Activated CD8-positive, alpha-beta memory T cell treated with anti-CD3 and anti-CD28 coated beads, Interleukin-2, amount 10 ng/mL, durations not matched to agents 7 days and 5 days (primary cell): ENCODE results near the gene OSBPL1A. TPM values are rescaled to one million over a fixed set of nuclear protein-coding genes. Genes with fewer than 3 reads are reported as not detected.
"Not testable (repeated sequence)": the region's sequence is repeated elsewhere in the genome, so short reads cannot be mapped to it uniquely, and the experiment has no call there.

ENCODE experiments used
- ATAC-seq: fragments of 150-1000 bp; cut with Tn5 transposase; one replicate; pipeline ENCODE4 v1.10.0; 2021; ENCODE audit warnings: moderate library complexity
- CTCF ChIA-PET: fragments of 350-600 bp; sonication (Branson Sonifier 250); formaldehyde crosslinking; loops from one replicate; lab custom pipeline; 2021; ENCODE audit warnings: antibody characterized with exemption; lab: Charles Lee
- DNase-seq: peaks from one replicate; pipeline ENCODE4 v3.0.0-alpha.2; 2020
- H3K27ac Mint-ChIP-seq: one replicate; pipeline ENCODE4 v1.8.0; 2021; ENCODE audit warnings: mild to moderate bottlenecking, mixed read lengths
- H3K27me3 Mint-ChIP-seq: one replicate; pipeline ENCODE4 v1.8.0; 2021; ENCODE audit warnings: mixed read lengths
- H3K36me3 Mint-ChIP-seq: one replicate; pipeline ENCODE4 v1.8.0; 2021; ENCODE audit warnings: mild to moderate bottlenecking, mixed read lengths
- H3K4me1 Mint-ChIP-seq: one replicate; pipeline ENCODE4 v1.8.0; 2021; ENCODE audit warnings: mixed read lengths
- H3K4me3 Mint-ChIP-seq: one replicate; pipeline ENCODE4 v1.8.0; 2021; ENCODE audit warnings: mild to moderate bottlenecking, moderate library complexity, mixed read lengths
- H3K9me3 Mint-ChIP-seq: one replicate; pipeline ENCODE4 v1.8.0; 2022; ENCODE audit warnings: low read depth, mixed read lengths
- total RNA-seq, 2 experiments: library from RNA; stranded (reverse); gene quantifications; one replicate each; pipeline ENCODE4 v1.2.3, GENCODE V29; 2021

OSBPL1A gene
- total RNA-seq, 2 experiments from 2014 or later = 0.32 to 0.68 TPM

DNA sequence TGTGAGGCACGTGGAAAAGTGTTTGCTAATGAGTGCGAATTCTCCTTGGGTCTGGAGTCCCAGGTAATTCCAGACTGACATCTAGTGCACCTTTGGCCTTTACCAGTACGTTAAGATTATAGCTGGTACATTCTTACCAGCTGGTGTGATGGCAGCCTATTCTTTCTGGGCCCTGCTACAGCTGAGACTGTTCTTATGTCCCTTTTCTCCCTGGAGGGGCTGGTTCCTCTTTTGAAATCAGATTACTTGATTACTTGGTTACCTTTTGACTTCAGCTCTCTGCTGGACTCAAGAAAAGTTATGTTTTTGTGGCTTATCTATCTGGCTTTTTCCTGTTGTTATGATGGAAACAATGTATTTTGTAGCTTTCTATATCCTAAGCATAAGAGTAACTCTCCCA is 244.2 kb downstream of the OSBPL1A start:
- no peak for ATAC-seq
- H3K4me1 Mint-ChIP-seq = no peaks in the 10 kb centered on the region
- no peak for DNase-seq
- H3K4me3 Mint-ChIP-seq = no peak overlapping the region
- no peaks in the 10 kb centered on the region for H3K36me3 Mint-ChIP-seq
- no peak overlapping the region for H3K27ac Mint-ChIP-seq
- H3K27me3 Mint-ChIP-seq = peaks cover 5% of the 10 kb centered on the region
- H3K9me3 Mint-ChIP-seq = no peaks in the 10 kb centered on the region
- CTCF ChIA-PET = no interaction called here

- ATAC-seq, H3K9me3 Mint-ChIP-seq: not testable (repeated sequence)
Observed at GRCh38 chr18:24149591-24149990, 248.0 kb downstream of the OSBPL1A start.

GRCh38 chr18:24142376-24142775 is 255.2 kb downstream of the OSBPL1A start:
- Mint-ChIP-seq H3K27me3 (peaks cover 64% of the 10 kb centered on the region), H3K27ac (no peak overlapping the region), H3K4me3 (no peak overlapping the region), H3K4me1 (peaks cover 16% of the 10 kb centered on the region), H3K9me3 (no peaks in the 10 kb centered on the region), H3K36me3 (peaks cover 2% of the 10 kb centered on the region)
- ATAC-seq (no peak), DNase-seq (no peak)
- CTCF ChIA-PET = no interaction called here

More at GRCh38 chr18:24149591-24149990, 248.0 kb downstream of the OSBPL1A start:
- H3K27ac Mint-ChIP-seq, H3K36me3 Mint-ChIP-seq, DNase-seq, H3K4me3 Mint-ChIP-seq, CTCF ChIA-PET, H3K4me1 Mint-ChIP-seq: not testable (repeated sequence)
- peaks cover 32% of the 10 kb centered on the region for H3K27me3 Mint-ChIP-seq

GRCh38 chr18:24140697-24141096 is 256.9 kb downstream of the OSBPL1A start:
- CTCF ChIA-PET = no interaction called here
- no peak for DNase-seq
- Mint-ChIP-seq H3K36me3 (peaks cover 9% of the 10 kb centered on the region), H3K9me3 (no peaks in the 10 kb centered on the region), H3K4me1 (peaks cover 29% of the 10 kb centered on the region), H3K4me3 (no peak overlapping the region), H3K27ac (no peak overlapping the region), H3K27me3 (peaks cover 50% of the 10 kb centered on the region)
- no peak for ATAC-seq

DNA sequence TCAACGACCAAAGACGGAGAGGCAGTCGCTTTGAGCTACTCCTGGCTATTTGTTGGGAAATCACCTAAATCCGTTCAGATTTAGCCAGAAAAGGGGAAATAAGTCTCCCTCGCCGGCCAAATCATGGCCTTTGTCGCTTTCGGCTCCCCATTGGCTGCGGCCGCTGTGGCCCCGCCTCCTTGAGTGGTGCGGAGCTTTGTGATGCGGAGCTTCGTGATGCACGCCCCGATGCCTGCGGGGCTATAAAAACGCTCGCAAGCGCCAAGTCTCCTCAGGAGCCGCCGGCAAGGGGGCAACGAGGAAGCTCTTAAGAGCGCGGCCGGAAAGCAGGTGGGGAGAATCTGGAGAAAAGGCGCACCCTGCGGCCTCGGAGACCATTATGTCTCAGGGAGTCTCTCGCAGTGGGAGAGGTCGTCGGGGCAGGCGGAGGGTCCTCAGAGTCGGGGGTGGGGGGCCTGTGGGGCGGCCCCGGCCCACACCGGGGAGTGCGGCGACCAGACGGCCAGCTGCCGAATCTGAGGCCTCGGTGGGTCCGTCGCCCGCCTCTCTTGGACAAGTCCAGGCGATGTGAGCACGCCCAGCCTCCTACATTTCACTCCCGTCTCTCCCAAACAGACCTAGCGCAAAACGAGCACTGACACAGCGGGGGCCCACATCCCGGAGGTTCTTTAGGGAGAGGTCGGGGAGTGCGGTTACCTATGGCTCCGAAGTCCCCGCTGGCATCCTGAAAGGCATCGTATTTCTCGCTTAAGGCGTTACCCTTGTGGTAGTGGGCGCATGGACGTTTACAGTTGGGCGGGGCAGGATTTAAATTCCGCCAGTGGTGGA is 258.6 kb downstream of the OSBPL1A start, which contains the start of gene CABYR:
TSS of gene CABYR (plus strand) at position 274 of the 828 bp plus-strand sequence. CDS start 4,053 bp downstream, outside the sequence.
- CTCF ChIA-PET = interaction anchor here (0.8 to 1.3 kb wide), 4 partner anchors 11 to 227 kb away, joined by 3 to 4 read pairs (median 4); no protein-coding TSS in a partner anchor
- peaks cover 33% of the 10 kb centered on the region for H3K27me3 Mint-ChIP-seq
- H3K27ac Mint-ChIP-seq = no peak within 1 kb of the TSS
- DNase-seq (peak; percentile 74), ATAC-seq (peak; percentile 94)
- peaks cover 16% of the 10 kb centered on the region for H3K36me3 Mint-ChIP-seq
- H3K4me1 Mint-ChIP-seq = peaks cover 29% of the 10 kb centered on the region
- H3K4me3 Mint-ChIP-seq = peak within 1 kb of the TSS; percentile 72
- no peaks in the 10 kb centered on the region for H3K9me3 Mint-ChIP-seq

DNA sequence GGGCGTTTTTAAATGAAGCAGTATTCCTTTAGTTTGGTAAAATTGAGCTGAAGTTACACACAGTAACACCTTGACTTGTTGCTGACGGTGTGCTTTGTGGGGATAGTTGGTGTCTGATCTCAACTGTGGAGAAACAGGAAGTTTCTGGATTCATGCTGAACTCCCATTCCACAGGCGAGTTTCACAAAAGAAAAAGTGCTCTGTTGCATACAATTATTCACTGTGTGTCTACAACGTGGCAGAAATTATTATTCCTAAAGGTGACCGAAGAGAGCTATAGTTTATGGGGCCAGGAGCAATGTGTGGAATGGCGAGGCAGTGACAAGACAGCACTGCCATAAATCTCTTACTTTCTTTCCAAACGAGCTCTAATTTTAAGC is 259.2 kb downstream of the OSBPL1A start:
- H3K4me3 Mint-ChIP-seq = peak overlapping the region; percentile 72
- ATAC-seq (peak; percentile 15), DNase-seq (no peak)
- H3K4me1 Mint-ChIP-seq = peaks cover 29% of the 10 kb centered on the region
- H3K27me3 Mint-ChIP-seq = peaks cover 31% of the 10 kb centered on the region
- CTCF ChIA-PET = interaction anchor here (0.8 to 1.2 kb wide), 3 partner anchors 10 to 226 kb away, joined by 3 to 4 read pairs (median 3); no protein-coding TSS in a partner anchor
- no peak overlapping the region for H3K27ac Mint-ChIP-seq
- peaks cover 20% of the 10 kb centered on the region for H3K36me3 Mint-ChIP-seq
- H3K9me3 Mint-ChIP-seq = no peaks in the 10 kb centered on the region

- H3K36me3 Mint-ChIP-seq = peaks cover 31% of the 10 kb centered on the region
- H3K27ac Mint-ChIP-seq = no peak overlapping the region
- peaks cover 28% of the 10 kb centered on the region for H3K27me3 Mint-ChIP-seq
- no peak overlapping the region for H3K4me3 Mint-ChIP-seq
- DNase-seq (no peak), ATAC-seq (peak; percentile 20)
- H3K4me1 Mint-ChIP-seq = peaks cover 29% of the 10 kb centered on the region
- CTCF ChIA-PET = no interaction called here
- H3K9me3 Mint-ChIP-seq = no peaks in the 10 kb centered on the region
Observed at GRCh38 chr18:24136967-24137373, 260.7 kb downstream of the OSBPL1A start.

DNA sequence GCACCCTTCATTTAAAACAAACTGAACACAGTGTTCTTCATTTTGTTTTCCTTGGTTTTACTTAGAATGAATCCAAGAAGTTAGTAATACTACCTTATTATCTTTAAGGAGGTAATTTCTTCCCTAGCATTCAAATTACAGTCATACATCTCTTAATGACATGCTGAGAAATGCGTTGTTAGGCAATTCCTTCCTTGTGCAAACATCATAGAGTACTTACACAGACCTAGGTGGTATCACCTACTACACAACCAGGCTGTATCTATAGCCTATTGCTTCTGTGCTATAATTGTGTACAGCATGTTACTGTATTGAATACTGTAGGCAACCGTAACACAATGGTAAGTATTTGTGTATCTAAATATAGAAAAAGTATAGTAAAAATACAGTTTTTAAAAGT is 267.1 kb downstream of the OSBPL1A start:
- no peak overlapping the region for H3K27ac Mint-ChIP-seq
- H3K27me3 Mint-ChIP-seq = no peaks in the 10 kb centered on the region
- no peak overlapping the region for H3K4me3 Mint-ChIP-seq
- no peaks in the 10 kb centered on the region for H3K9me3 Mint-ChIP-seq
- ATAC-seq (no peak), DNase-seq (no peak)
- no peaks in the 10 kb centered on the region for H3K4me1 Mint-ChIP-seq
- peaks cover 46% of the 10 kb centered on the region for H3K36me3 Mint-ChIP-seq
- CTCF ChIA-PET = no interaction called here

DNA sequence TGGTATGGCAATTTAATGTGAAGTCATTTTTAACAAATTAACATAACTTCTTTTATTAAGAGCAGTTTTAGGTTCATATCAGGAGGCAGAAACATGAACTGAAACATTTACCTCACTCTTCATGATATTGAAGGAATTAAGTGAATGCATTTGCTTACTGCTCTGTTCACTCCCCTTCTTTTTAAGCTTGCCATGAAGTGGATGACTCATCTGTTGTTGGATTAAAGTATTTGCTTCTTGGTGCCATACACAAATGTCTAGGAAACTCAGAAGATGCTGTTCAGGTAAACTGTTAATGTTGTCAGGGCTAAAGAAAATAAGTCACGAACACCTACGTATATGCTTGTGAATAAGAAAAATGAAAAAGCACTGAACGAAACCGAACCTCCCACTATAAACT is 268.9 kb downstream of the OSBPL1A start:
- no peak for DNase-seq
- Mint-ChIP-seq H3K27me3 (no peaks in the 10 kb centered on the region), H3K36me3 (peaks cover 48% of the 10 kb centered on the region), H3K4me3 (no peak overlapping the region), H3K9me3 (no peaks in the 10 kb centered on the region), H3K27ac (no peak overlapping the region), H3K4me1 (no peaks in the 10 kb centered on the region)
- CTCF ChIA-PET = interaction anchor here (1.1 kb wide), 1 partner anchor 10 kb away, joined by 4 read pairs; the partner anchor contains the start of gene CABYR
- no peak for ATAC-seq

DNA sequence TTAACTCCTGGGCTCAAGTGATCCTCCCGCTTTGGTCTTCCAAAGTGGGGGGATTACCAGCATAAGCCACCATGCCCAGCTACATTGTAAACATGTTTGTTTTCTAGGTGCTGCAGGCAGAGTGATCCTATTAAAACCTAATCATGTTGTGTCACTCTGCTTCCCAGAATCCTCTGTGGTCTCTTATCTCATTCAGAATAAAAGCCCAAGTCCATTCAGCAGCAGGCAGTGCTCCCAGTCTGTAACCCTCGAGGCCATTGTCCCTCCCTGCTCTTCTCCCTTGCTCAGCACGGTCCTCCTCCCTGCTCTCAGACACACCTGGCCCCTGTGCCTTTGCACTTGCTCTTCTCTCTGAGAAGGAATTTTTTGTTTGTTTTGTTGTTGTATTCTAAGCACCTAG is 269.9 kb downstream of the OSBPL1A start:
- no peaks in the 10 kb centered on the region for H3K9me3 Mint-ChIP-seq
- CTCF ChIA-PET = interaction anchor here (1.1 kb wide), 1 partner anchor 11 kb away, joined by 4 read pairs; the partner anchor contains the start of gene CABYR
- no peak for DNase-seq

DNA sequence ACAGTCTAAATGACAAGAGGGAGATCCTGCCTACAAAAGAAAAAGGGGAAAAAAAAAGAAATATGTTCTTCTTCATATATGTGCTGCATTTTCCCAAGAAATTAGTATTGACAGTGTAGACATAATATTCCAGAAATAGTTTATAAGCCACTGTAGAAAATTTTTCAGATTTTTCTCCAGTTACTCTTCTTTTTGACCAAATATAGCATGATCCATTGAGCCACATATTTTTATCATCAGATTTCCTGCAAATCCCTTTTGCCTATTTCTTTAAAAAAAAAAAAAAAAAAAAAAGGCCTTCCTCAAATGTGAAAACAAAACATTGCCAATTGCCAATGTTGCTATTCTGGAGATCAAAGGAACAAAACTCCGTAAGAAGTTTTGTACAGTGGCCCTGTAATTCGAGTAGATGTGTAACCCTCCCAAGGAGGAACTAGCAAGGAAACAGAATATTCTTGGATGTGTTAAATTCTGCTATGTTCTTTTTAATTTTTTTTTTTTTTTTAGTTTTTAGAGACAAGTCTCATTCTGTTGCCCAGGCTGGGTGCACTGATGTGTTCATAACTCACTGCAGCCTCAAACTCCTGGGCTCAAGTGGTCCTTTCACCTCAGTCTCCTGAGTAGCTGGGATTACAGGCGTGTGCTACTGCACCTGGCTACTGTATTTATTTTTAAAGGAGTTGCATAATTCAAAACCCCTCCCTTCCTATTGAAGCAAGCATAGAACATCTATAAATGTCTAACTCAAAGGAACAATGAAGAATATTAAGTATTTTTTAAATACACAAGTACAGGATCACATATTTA is 271.3 kb downstream of the OSBPL1A start:
- Mint-ChIP-seq H3K36me3 (peaks cover 41% of the 10 kb centered on the region), H3K4me3 (no peak overlapping the region), H3K27ac (no peak overlapping the region), H3K4me1 (no peaks in the 10 kb centered on the region), H3K27me3 (no peaks in the 10 kb centered on the region), H3K9me3 (no peaks in the 10 kb centered on the region)
- CTCF ChIA-PET = no interaction called here
- DNase-seq (no peak), ATAC-seq (no peak)

More for the DNA sequence above, 269.9 kb downstream of the OSBPL1A start:
- Mint-ChIP-seq H3K4me3 (no peak overlapping the region), H3K4me1 (no peaks in the 10 kb centered on the region), H3K36me3 (peaks cover 43% of the 10 kb centered on the region), H3K27me3 (no peaks in the 10 kb centered on the region), H3K27ac (no peak overlapping the region)
- ATAC-seq = no peak

GRCh38 chr18:24121625-24122024 is 276.0 kb downstream of the OSBPL1A start:
- Mint-ChIP-seq H3K27ac (no peak overlapping the region), H3K4me1 (peaks cover 5% of the 10 kb centered on the region), H3K27me3 (no peaks in the 10 kb centered on the region), H3K4me3 (no peak overlapping the region), H3K9me3 (no peaks in the 10 kb centered on the region), H3K36me3 (peaks cover 32% of the 10 kb centered on the region)
- DNase-seq (no peak), ATAC-seq (no peak)
- CTCF ChIA-PET = interaction anchor here (0.6 to 1.0 kb wide), 2 partner anchors 11 to 76 kb away, joined by 3 read pairs; no protein-coding TSS in a partner anchor

GRCh38 chr18:24120676-24121075 is 276.9 kb downstream of the OSBPL1A start:
- peaks cover 38% of the 10 kb centered on the region for H3K36me3 Mint-ChIP-seq
- H3K27me3 Mint-ChIP-seq = no peaks in the 10 kb centered on the region
- no peaks in the 10 kb centered on the region for H3K9me3 Mint-ChIP-seq
- H3K4me3 Mint-ChIP-seq = no peak overlapping the region
- no peak for DNase-seq
- CTCF ChIA-PET = no interaction called here
- H3K27ac Mint-ChIP-seq = no peak overlapping the region
- H3K4me1 Mint-ChIP-seq = peaks cover 9% of the 10 kb centered on the region
- ATAC-seq = no peak
